ENCODE results near the gene POLG.

- TF ChIP-seq CTCF (IDR thresholded peaks at IDR 0.05) (no peak), POLR2AphosphoS5 (IDR thresholded peaks at IDR 0.05) (no peak)
These were observed 18.1 kb downstream of the POLG start for GRCh38 chr15:89316504-89316903.

Data from stomach (tissue), 4 donors.